Neural crest cell (in vitro differentiated cells): ENCODE results near the gene ARHGEF7. TPM values are rescaled to one million over a fixed set of nuclear protein-coding genes. Genes with fewer than 3 reads are reported as not detected.

ENCODE experiments used
- DNase-seq: peaks from one replicate; pipeline ENCODE4 v3.0.0; 2021; ENCODE audit warnings: low read depth, mixed read lengths, low spot score
- H3K27ac Mint-ChIP-seq: one replicate; pipeline ENCODE4 v1.8.0; 2021; ENCODE audit warnings: mild to moderate bottlenecking, mixed read lengths; ENCODE audit not compliant: unreplicated experiment
- H3K27me3 Mint-ChIP-seq: 2 replicates; pipeline ENCODE4 v1.8.0; 2021; ENCODE audit warnings: low read depth, mild to moderate bottlenecking, mixed read lengths
- H3K36me3 Mint-ChIP-seq: 2 replicates; pipeline ENCODE4 v1.8.0; 2021; ENCODE audit warnings: low read depth, mild to moderate bottlenecking, mixed read lengths
- H3K4me1 Mint-ChIP-seq: 2 replicates; pipeline ENCODE4 v1.8.0; 2021; ENCODE audit warnings: mixed read lengths
- H3K4me3 Mint-ChIP-seq: one replicate; pipeline ENCODE4 v1.8.0; 2021; ENCODE audit warnings: mild to moderate bottlenecking, mixed read lengths
- H3K9me3 Mint-ChIP-seq: 2 replicates; pipeline ENCODE4 v1.8.0; 2021; ENCODE audit warnings: mixed read lengths
- total RNA-seq: library from RNA; stranded (reverse); gene quantifications from 2 replicates; pipeline ENCODE4 v1.2.1, GENCODE V29; 2021
- TF ChIP-seq, protein P1 (sequence below): fragments of 200-600 bp; sonication (generic); conservative IDR thresholded peaks from 2 replicates; pipeline ENCODE4 v1.5.0; 2021; ENCODE audit warnings: antibody characterized with exemption, mild to moderate bottlenecking

The ARHGEF7 gene
- total RNA-seq, 1 donor from 2014 or later: 77.3 TPM

- no peak overlapping the region for H3K4me3 Mint-ChIP-seq
- H3K9me3 Mint-ChIP-seq: no peaks in the 10 kb centered on the region
- no peaks in the 10 kb centered on the region for H3K27me3 Mint-ChIP-seq
- TF ChIP-seq, protein P1, sequence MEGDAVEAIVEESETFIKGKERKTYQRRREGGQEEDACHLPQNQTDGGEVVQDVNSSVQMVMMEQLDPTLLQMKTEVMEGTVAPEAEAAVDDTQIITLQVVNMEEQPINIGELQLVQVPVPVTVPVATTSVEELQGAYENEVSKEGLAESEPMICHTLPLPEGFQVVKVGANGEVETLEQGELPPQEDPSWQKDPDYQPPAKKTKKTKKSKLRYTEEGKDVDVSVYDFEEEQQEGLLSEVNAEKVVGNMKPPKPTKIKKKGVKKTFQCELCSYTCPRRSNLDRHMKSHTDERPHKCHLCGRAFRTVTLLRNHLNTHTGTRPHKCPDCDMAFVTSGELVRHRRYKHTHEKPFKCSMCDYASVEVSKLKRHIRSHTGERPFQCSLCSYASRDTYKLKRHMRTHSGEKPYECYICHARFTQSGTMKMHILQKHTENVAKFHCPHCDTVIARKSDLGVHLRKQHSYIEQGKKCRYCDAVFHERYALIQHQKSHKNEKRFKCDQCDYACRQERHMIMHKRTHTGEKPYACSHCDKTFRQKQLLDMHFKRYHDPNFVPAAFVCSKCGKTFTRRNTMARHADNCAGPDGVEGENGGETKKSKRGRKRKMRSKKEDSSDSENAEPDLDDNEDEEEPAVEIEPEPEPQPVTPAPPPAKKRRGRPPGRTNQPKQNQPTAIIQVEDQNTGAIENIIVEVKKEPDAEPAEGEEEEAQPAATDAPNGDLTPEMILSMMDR: no peak
- H3K4me1 Mint-ChIP-seq: peaks cover 36% of the 10 kb centered on the region
- DNase-seq: no peak
- peaks cover 4% of the 10 kb centered on the region for H3K36me3 Mint-ChIP-seq
- no peak overlapping the region for H3K27ac Mint-ChIP-seq
These were observed 59.4 kb downstream of the ARHGEF7 start for GRCh38 chr13:111174377-111175114.

- TF ChIP-seq, protein P1: no peak
- Mint-ChIP-seq H3K4me1 (peaks cover 36% of the 10 kb centered on the region), H3K36me3 (peaks cover 2% of the 10 kb centered on the region), H3K27ac (no peak overlapping the region), H3K9me3 (no peaks in the 10 kb centered on the region), H3K4me3 (no peak overlapping the region), H3K27me3 (no peaks in the 10 kb centered on the region)
- DNase-seq: no peak
These were observed 60.3 kb downstream of the ARHGEF7 start for GRCh38 chr13:111175372-111175771.

DNA sequence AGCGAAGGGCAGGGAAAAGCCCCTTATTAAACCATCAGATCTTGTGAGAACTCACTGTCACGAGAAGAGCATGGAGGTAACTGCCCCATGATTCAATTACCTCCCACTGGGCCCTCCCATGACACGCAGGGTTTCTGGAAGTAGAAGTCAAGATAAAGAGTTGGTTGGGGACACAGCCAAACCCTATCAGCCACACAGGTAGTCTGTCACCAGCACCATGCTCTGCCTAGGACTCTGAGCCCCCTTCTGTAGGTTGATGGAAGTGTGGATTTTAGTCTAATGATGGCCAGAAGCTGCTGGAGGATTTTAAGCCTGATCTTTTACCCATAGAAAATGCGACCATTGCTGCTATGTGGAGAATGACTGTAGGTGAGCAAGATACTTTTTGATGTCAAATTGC, 60.8 kb downstream of the ARHGEF7 start:
- Mint-ChIP-seq H3K36me3 (peaks cover 2% of the 10 kb centered on the region), H3K4me1 (peaks cover 36% of the 10 kb centered on the region), H3K27me3 (no peaks in the 10 kb centered on the region), H3K9me3 (no peaks in the 10 kb centered on the region), H3K27ac (peak overlapping the region; percentile 13), H3K4me3 (no peak overlapping the region)
- DNase-seq: no peak
- TF ChIP-seq, protein P1: no peak

GRCh38 chr13:111176421-111176820, 61.3 kb downstream of the ARHGEF7 start:
- DNase-seq: no peak
- H3K9me3 Mint-ChIP-seq: no peaks in the 10 kb centered on the region
- H3K4me3 Mint-ChIP-seq: no peak overlapping the region
- no peak overlapping the region for H3K27ac Mint-ChIP-seq
- no peaks in the 10 kb centered on the region for H3K27me3 Mint-ChIP-seq
- H3K4me1 Mint-ChIP-seq: peaks cover 32% of the 10 kb centered on the region
- TF ChIP-seq, protein P1: no peak
- peaks cover 4% of the 10 kb centered on the region for H3K36me3 Mint-ChIP-seq

GRCh38 chr13:111177081-111177711, 62.1 kb downstream of the ARHGEF7 start:
- H3K36me3 Mint-ChIP-seq: peaks cover 5% of the 10 kb centered on the region
- H3K27ac Mint-ChIP-seq: peak overlapping the region; percentile 29
- H3K4me1 Mint-ChIP-seq: peaks cover 26% of the 10 kb centered on the region
- H3K27me3 Mint-ChIP-seq: no peaks in the 10 kb centered on the region
- no peaks in the 10 kb centered on the region for H3K9me3 Mint-ChIP-seq
- no peak for DNase-seq
- TF ChIP-seq, protein P1: no peak
- H3K4me3 Mint-ChIP-seq: no peak overlapping the region
